HUES64 (cell line): ENCODE data around the gene CNTLN.
"Not testable (repeated sequence)": the region's sequence is repeated elsewhere in the genome, so short reads cannot be mapped to it uniquely, and the experiment has no call there.

Experiments used
- H3K27ac ChIP-seq: 2 replicates; pipeline ENCODE4 v1.7.0; 2013; ENCODE audit warnings: low read depth, low read length, inconsistent platforms
- H3K27me3 ChIP-seq: 2 replicates; pipeline ENCODE4 v1.6.1; 2013; ENCODE audit warnings: mild to moderate bottlenecking, low read length; ENCODE audit not compliant: insufficient read depth
- H3K36me3 ChIP-seq: 2 replicates; pipeline ENCODE4 v1.6.1; 2013; ENCODE audit warnings: mild to moderate bottlenecking, low read length; ENCODE audit not compliant: insufficient read depth
- H3K4me1 ChIP-seq: 2 replicates; pipeline ENCODE4 v1.6.1; 2013; ENCODE audit warnings: mild to moderate bottlenecking, low read length, moderate library complexity; ENCODE audit not compliant: insufficient read depth
- H3K4me3 ChIP-seq: 2 replicates; pipeline ENCODE4 v1.5.1; 2013; ENCODE audit warnings: mild to moderate bottlenecking, low read length, moderate library complexity
- H3K9ac ChIP-seq: 2 replicates; pipeline ENCODE4 v1.6.1; 2013; ENCODE audit warnings: mild to moderate bottlenecking, low read depth, low read length
- H3K9me3 ChIP-seq: 2 replicates; pipeline ENCODE4 v1.6.1; 2013; ENCODE audit warnings: low read depth, low read length; ENCODE audit not compliant: insufficient read depth
- WGBS: fragments of 150-250, 120-280 bp; methylation state at CpG from one replicate; pipeline ENCODE4 v1.1.7; 2013; ENCODE audit warnings: missing lambda C conversion rate; 5-methylcytosine and 5-hydroxymethylcytosine counted together

Gene CNTLN

GRCh38 chr9:17367035-17367434 lies 232.2 kb downstream of the CNTLN start:
- Histone ChIP-seq H3K9me3 (no peaks in the 10 kb centered on the region), H3K27ac (no peak overlapping the region), H3K27me3 (no peaks in the 10 kb centered on the region), H3K36me3 (peaks cover 14% of the 10 kb centered on the region), H3K4me1 (no peaks in the 10 kb centered on the region), H3K9ac (no peak overlapping the region), H3K4me3 (no peak overlapping the region)
- 99% methylated on average over 2 of the region's 2 CpGs for WGBS

GRCh38 chr9:17380126-17380861 lies 245.5 kb downstream of the CNTLN start:
- Histone ChIP-seq H3K9ac (no peak overlapping the region), H3K27ac (no peak overlapping the region), H3K4me1 (no peaks in the 10 kb centered on the region), H3K9me3 (no peaks in the 10 kb centered on the region), H3K36me3 (no peaks in the 10 kb centered on the region), H3K27me3 (no peaks in the 10 kb centered on the region), H3K4me3 (no peak overlapping the region)
- 88% methylated on average over 5 of the region's 5 CpGs for WGBS

GRCh38 chr9:17387565-17387964 lies 252.7 kb downstream of the CNTLN start:
- no peak overlapping the region for H3K9ac ChIP-seq
- peaks cover 10% of the 10 kb centered on the region for H3K4me1 ChIP-seq
- no peak overlapping the region for H3K27ac ChIP-seq
- no peak overlapping the region for H3K4me3 ChIP-seq
- no peaks in the 10 kb centered on the region for H3K9me3 ChIP-seq
- H3K36me3 ChIP-seq = no peaks in the 10 kb centered on the region
- no peaks in the 10 kb centered on the region for H3K27me3 ChIP-seq

- H3K4me1 ChIP-seq = peaks cover 11% of the 10 kb centered on the region
- H3K4me3 ChIP-seq = no peak overlapping the region
- H3K27me3 ChIP-seq = no peaks in the 10 kb centered on the region
- H3K36me3 ChIP-seq = no peaks in the 10 kb centered on the region
- no CpG with 5 or more reads among the region's 1 CpG for WGBS
- H3K9me3 ChIP-seq = no peaks in the 10 kb centered on the region
- H3K27ac ChIP-seq = no peak overlapping the region
- no peak overlapping the region for H3K9ac ChIP-seq
Measured at GRCh38 chr9:17389026-17389425, 254.2 kb downstream of the CNTLN start.

GRCh38 chr9:17394881-17395510 lies 260.2 kb downstream of the CNTLN start:
- Histone ChIP-seq H3K27ac (peak overlapping the region; percentile 91; the same call in 1 of the 2 replicates), H3K4me3 (no peak overlapping the region)
- WGBS = 48% methylated on average over 6 of the region's 7 CpGs

GRCh38 chr9:17397166-17397728 lies 262.4 kb downstream of the CNTLN start:
- 63% methylated on average over 7 of the region's 7 CpGs for WGBS
- H3K4me3 ChIP-seq = peak overlapping the region; percentile 11; the same call in 1 of the 2 replicates
- peaks cover 54% of the 10 kb centered on the region for H3K4me1 ChIP-seq

More at GRCh38 chr9:17394881-17395510, 260.2 kb downstream of the CNTLN start:
- H3K36me3 ChIP-seq = no peaks in the 10 kb centered on the region
- no peak overlapping the region for H3K9ac ChIP-seq
- H3K4me1 ChIP-seq = peaks cover 52% of the 10 kb centered on the region
- no peaks in the 10 kb centered on the region for H3K9me3 ChIP-seq
- no peaks in the 10 kb centered on the region for H3K27me3 ChIP-seq

GRCh38 chr9:17398350-17398749 lies 263.5 kb downstream of the CNTLN start:
- H3K4me3 ChIP-seq = no peak overlapping the region
- H3K27me3 ChIP-seq = no peaks in the 10 kb centered on the region
- no peaks in the 10 kb centered on the region for H3K36me3 ChIP-seq
- peaks cover 54% of the 10 kb centered on the region for H3K4me1 ChIP-seq
- H3K27ac ChIP-seq = no peak overlapping the region
- no peaks in the 10 kb centered on the region for H3K9me3 ChIP-seq
- no peak overlapping the region for H3K9ac ChIP-seq
- 73% methylated on average over 2 of the region's 2 CpGs for WGBS

More at GRCh38 chr9:17397166-17397728, 262.4 kb downstream of the CNTLN start:
- peak overlapping the region; percentile 91; the same call in 1 of the 2 replicates for H3K27ac ChIP-seq
- not testable (repeated sequence) for H3K27me3 ChIP-seq, H3K9ac ChIP-seq, H3K9me3 ChIP-seq, H3K36me3 ChIP-seq

GRCh38 chr9:17401858-17402257 lies 267.0 kb downstream of the CNTLN start:
- WGBS = 84% methylated on average over 2 of the region's 2 CpGs
- H3K36me3 ChIP-seq = no peaks in the 10 kb centered on the region
- no peaks in the 10 kb centered on the region for H3K27me3 ChIP-seq
- H3K4me3 ChIP-seq = no peak overlapping the region
- H3K9me3 ChIP-seq = no peaks in the 10 kb centered on the region
- H3K27ac ChIP-seq = no peak overlapping the region
- H3K4me1 ChIP-seq = peaks cover 27% of the 10 kb centered on the region
- H3K9ac ChIP-seq = no peak overlapping the region

- WGBS = 86% methylated on average over 1 of the region's 2 CpGs
- H3K36me3 ChIP-seq = no peaks in the 10 kb centered on the region
- no peaks in the 10 kb centered on the region for H3K9me3 ChIP-seq
- H3K4me3 ChIP-seq = no peak overlapping the region
- no peaks in the 10 kb centered on the region for H3K27me3 ChIP-seq
- no peak overlapping the region for H3K9ac ChIP-seq
- H3K4me1 ChIP-seq = peaks cover 25% of the 10 kb centered on the region
- H3K27ac ChIP-seq = no peak overlapping the region
Measured at GRCh38 chr9:17402309-17402708, 267.5 kb downstream of the CNTLN start.

GRCh38 chr9:17403539-17403938 lies 268.7 kb downstream of the CNTLN start:
- Histone ChIP-seq H3K9ac (no peak overlapping the region), H3K4me1 (peaks cover 12% of the 10 kb centered on the region), H3K4me3 (no peak overlapping the region), H3K9me3 (no peaks in the 10 kb centered on the region), H3K36me3 (no peaks in the 10 kb centered on the region), H3K27me3 (no peaks in the 10 kb centered on the region), H3K27ac (no peak overlapping the region)
- WGBS = 93% methylated on average over 6 of the region's 6 CpGs

- Histone ChIP-seq H3K27me3 (no peaks in the 10 kb centered on the region), H3K4me3 (no peak overlapping the region), H3K36me3 (peaks cover 7% of the 10 kb centered on the region; the same call in 1 of the 2 replicates), H3K4me1 (no peaks in the 10 kb centered on the region), H3K9ac (no peak overlapping the region), H3K27ac (no peak overlapping the region), H3K9me3 (peaks cover 2% of the 10 kb centered on the region; the same call in 1 of the 2 replicates)
- 96% methylated on average over 2 of the region's 3 CpGs for WGBS
Measured at GRCh38 chr9:17414986-17415385, 280.1 kb downstream of the CNTLN start.
